ENCODE measurements around the gene RER1. TPM values are rescaled to one million over a fixed set of nuclear protein-coding genes. Genes with fewer than 3 reads are reported as not detected.

Gene RER1
- total RNA-seq, 1 experiment from 2014 or later = 79.8 TPM

GRCh38 chr1:2372551-2373490 lies 18.8 kb upstream of the RER1 start:
- no peak for ATAC-seq
- H3K4me3 Mint-ChIP-seq = no peak overlapping the region
- peaks cover 8% of the 10 kb centered on the region for H3K9me3 Mint-ChIP-seq
- no peaks in the 10 kb centered on the region for H3K27me3 Mint-ChIP-seq (ENCODE audit: low read depth)
- DNase-seq (ENCODE audit: low spot score) = peak; percentile 8
- no peak overlapping the region for H3K27ac Mint-ChIP-seq
- ChIA-PET CTCF (no interaction called here), POLR2A (no interaction called here)
- TF ChIP-seq ZNF263 (CRISPR knock-in tag; IDR thresholded peaks at IDR 0.05; ENCODE audit: low read depth) (no peak), ATF6 (CRISPR knock-in tag; IDR thresholded peaks at IDR 0.05) (no peak), AR (CRISPR knock-in tag; IDR thresholded peaks at IDR 0.05) (no peak), PRDM15 (CRISPR knock-in tag; IDR thresholded peaks at IDR 0.05) (no peak), SMAD4 (CRISPR knock-in tag; IDR thresholded peaks at IDR 0.05) (no peak), CREM (CRISPR knock-in tag; IDR thresholded peaks at IDR 0.05) (no peak), E2F5 (CRISPR knock-in tag; IDR thresholded peaks at IDR 0.05) (no peak)
- no peaks in the 10 kb centered on the region for H3K4me1 Mint-ChIP-seq
- peaks cover 11% of the 10 kb centered on the region for H3K36me3 Mint-ChIP-seq

GRCh38 chr1:2373551-2374251 lies 17.9 kb upstream of the RER1 start:
- no peak overlapping the region for H3K4me3 Mint-ChIP-seq
- H3K9me3 Mint-ChIP-seq = no peaks in the 10 kb centered on the region
- no peak for ATAC-seq
- H3K4me1 Mint-ChIP-seq = no peaks in the 10 kb centered on the region
- ChIA-PET POLR2A (no interaction called here), CTCF (no interaction called here)
- H3K36me3 Mint-ChIP-seq = 0 out of 2 replicates have a peak, but pooled peaks cover 5% of the 10 kb centered on the region
- peak; percentile 10 for DNase-seq (ENCODE audit: low spot score)
- H3K27me3 Mint-ChIP-seq (ENCODE audit: low read depth) = no peaks in the 10 kb centered on the region
- H3K27ac Mint-ChIP-seq = no peak overlapping the region
- TF ChIP-seq CREM (CRISPR knock-in tag; IDR thresholded peaks at IDR 0.05) (no peak), JUN (CRISPR knock-in tag; IDR thresholded peaks at IDR 0.05) (no peak), EMX1 (CRISPR knock-in tag; IDR thresholded peaks at IDR 0.05) (no peak), OVOL2 (CRISPR knock-in tag; IDR thresholded peaks at IDR 0.05; ENCODE audit: borderline replicate concordance) (no peak), FOXP1 (CRISPR knock-in tag; IDR thresholded peaks at IDR 0.05; ENCODE audit: borderline replicate concordance) (no peak), ZNF138 (CRISPR knock-in tag; conservative IDR thresholded peaks at IDR 0.05) (no peak), FOXJ3 (CRISPR knock-in tag; IDR thresholded peaks at IDR 0.05; ENCODE audit: borderline replicate concordance) (no peak), FOXP4 (CRISPR knock-in tag; IDR thresholded peaks at IDR 0.05) (no peak)

Data from WTC11 (cell line).